HEK293 (cell line): Measurements from ENCODE around the gene PKD2L1.

ENCODE experiments used
- CTCF ChIA-PET: fragments of 350-600 bp; formaldehyde crosslinking; extraction: SDS; loops from one replicate; lab custom pipeline; 2021; ENCODE audit warnings: antibody characterized with exemption; lab: Yijun Ruan, JAX
- POLR2A ChIA-PET: fragments of 300-600 bp; formaldehyde crosslinking; extraction: SDS; loops from one replicate; lab custom pipeline; 2020; ENCODE audit warnings: antibody characterized with exemption, inconsistent platforms; lab: Yijun Ruan, JAX
- H3K27ac ChIP-seq: fragments of 200-500 bp; sonication (Bioruptor generic); 2 replicates; pipeline ENCODE4 v1.5.1; 2014; ENCODE audit warnings: low read depth, low read length, control low read depth, inconsistent platforms; ENCODE audit errors: extremely low read depth
- H3K36me3 ChIP-seq, 2 experiments: fragments of 200-500 bp in 1 of 2; sonication (Bioruptor generic) in 1 of 2; 1 replicate in 1 of 2; 2 replicates in 1 of 2; pipeline ENCODE4 v1.5.1; 2014 to 2017; ENCODE audit warnings: inconsistent platforms in 2 of 2, low read length in 2 of 2; ENCODE audit not compliant: control insufficient read depth in 2 of 2, insufficient read depth in 1 of 2
- H3K4me1 ChIP-seq: fragments of 200-500 bp; sonication (Bioruptor generic); 2 replicates; pipeline ENCODE4 v1.5.1; 2014; ENCODE audit warnings: mild to moderate bottlenecking, low read length, inconsistent platforms; ENCODE audit not compliant: control insufficient read depth, insufficient read depth
- H3K4me3 ChIP-seq: 2 replicates; pipeline ENCODE4 v1.5.1; 2011; ENCODE audit warnings: low read depth, mild to moderate bottlenecking, control low read depth, low read length, moderate library complexity
- H3K9me3 ChIP-seq: fragments of 200-500 bp; sonication (Bioruptor generic); 2 replicates; pipeline ENCODE4 v1.5.1; 2014; ENCODE audit warnings: low read depth, low read length, inconsistent platforms; ENCODE audit not compliant: control insufficient read depth, insufficient read depth
- EGR2 ChIP-seq: fragments of 450-650 bp; formaldehyde crosslinking; IDR thresholded peaks from 2 replicates; pipeline ENCODE4 v1.5.1; 2016; ENCODE audit warnings: low read depth, missing biosample characterization, missing genetic modification characterization
- HOXD13 ChIP-seq: sonication (generic); formaldehyde crosslinking; IDR thresholded peaks from 2 replicates; pipeline ENCODE4 v1.8.0; 2022; ENCODE audit warnings: missing genetic modification reagents, borderline replicate concordance
- KLF1 ChIP-seq: fragments of 450-650 bp; formaldehyde crosslinking; IDR thresholded peaks from 2 replicates; pipeline ENCODE4 v1.5.1; 2016; ENCODE audit warnings: missing biosample characterization, missing genetic modification characterization
- SALL2 ChIP-seq: fragments of 450-650 bp; formaldehyde crosslinking; IDR thresholded peaks from 2 replicates; pipeline ENCODE4 v1.5.0; 2017; ENCODE audit warnings: missing biosample characterization, mild to moderate bottlenecking, missing genetic modification characterization, borderline replicate concordance
- SP7 ChIP-seq: fragments of 450-650 bp; formaldehyde crosslinking; IDR thresholded peaks from 2 replicates; pipeline ENCODE4 v1.5.1; 2016; ENCODE audit warnings: missing biosample characterization, missing genetic modification characterization
- YY1 ChIP-seq: fragments of 450-650 bp; formaldehyde crosslinking; IDR thresholded peaks from 2 replicates; pipeline ENCODE4 v1.5.1; 2018; ENCODE audit warnings: missing biosample characterization, missing genetic modification characterization
- ZBTB1 ChIP-seq: fragments of 450-650 bp; formaldehyde crosslinking; IDR thresholded peaks from 2 replicates; pipeline ENCODE4 v1.5.1; 2016; ENCODE audit warnings: missing biosample characterization, missing genetic modification characterization
- ZBTB20 ChIP-seq: fragments of 450-650 bp; formaldehyde crosslinking; IDR thresholded peaks from 2 replicates; pipeline ENCODE4 v1.5.1; 2016; ENCODE audit warnings: missing biosample characterization, missing genetic modification characterization
- ZFP41 ChIP-seq: fragments of 450-650 bp; formaldehyde crosslinking; IDR thresholded peaks from 2 replicates; pipeline ENCODE4 v1.5.1; 2016; ENCODE audit warnings: missing biosample characterization, missing genetic modification characterization, borderline replicate concordance
- ZNF10 ChIP-seq: fragments of 450-650 bp; formaldehyde crosslinking; IDR thresholded peaks from 2 replicates; pipeline ENCODE4 v1.5.1; 2017; ENCODE audit warnings: missing biosample characterization, missing genetic modification characterization
- ZNF138 ChIP-seq: fragments of 450-650 bp; formaldehyde crosslinking; IDR thresholded peaks from 2 replicates; pipeline ENCODE4 v1.5.1; 2016; ENCODE audit warnings: missing biosample characterization, missing genetic modification characterization, borderline replicate concordance
- ZNF140 ChIP-seq: fragments of 450-650 bp; formaldehyde crosslinking; IDR thresholded peaks from 2 replicates; pipeline ENCODE4 v1.5.1; 2016; ENCODE audit warnings: missing biosample characterization, missing genetic modification characterization
- ZNF174 ChIP-seq: fragments of 450-650 bp; formaldehyde crosslinking; IDR thresholded peaks from 2 replicates; pipeline ENCODE4 v1.5.0; 2017; ENCODE audit warnings: missing biosample characterization, mild to moderate bottlenecking, missing genetic modification characterization
- ZNF223 ChIP-seq: fragments of 450-650 bp; formaldehyde crosslinking; IDR thresholded peaks from 2 replicates; pipeline ENCODE4 v1.5.1; 2016; ENCODE audit warnings: missing biosample characterization, missing genetic modification characterization
- ZNF302 ChIP-seq: fragments of 450-650 bp; formaldehyde crosslinking; IDR thresholded peaks from 2 replicates; pipeline ENCODE4 v1.5.1; 2016; ENCODE audit warnings: missing biosample characterization, missing genetic modification characterization, low read depth
- ZNF341 ChIP-seq: fragments of 450-650 bp; formaldehyde crosslinking; IDR thresholded peaks from 2 replicates; pipeline ENCODE4; 2016; ENCODE audit warnings: low read depth, missing biosample characterization, missing genetic modification characterization
- ZNF48 ChIP-seq: fragments of 450-650 bp; formaldehyde crosslinking; IDR thresholded peaks from 2 replicates; pipeline ENCODE4 v1.5.1; 2016; ENCODE audit warnings: missing biosample characterization, missing genetic modification characterization
- ZNF623 ChIP-seq: fragments of 450-650 bp; formaldehyde crosslinking; IDR thresholded peaks from 2 replicates; pipeline ENCODE4 v1.5.1; 2016; ENCODE audit warnings: missing biosample characterization, missing genetic modification characterization
- ZNF626 ChIP-seq: fragments of 450-650 bp; sonication (Bioruptor Pico); formaldehyde crosslinking; IDR thresholded peaks from 2 replicates; pipeline ENCODE4 v1.5.1; 2018; ENCODE audit warnings: missing biosample characterization, missing genetic modification characterization, inconsistent platforms
- ZNF658 ChIP-seq: fragments of 450-650 bp; formaldehyde crosslinking; IDR thresholded peaks from 2 replicates; pipeline ENCODE4; 2016; ENCODE audit warnings: missing biosample characterization, missing genetic modification characterization
- ZNF701 ChIP-seq: fragments of 450-650 bp; formaldehyde crosslinking; IDR thresholded peaks from 2 replicates; pipeline ENCODE4 v1.5.1; 2016; ENCODE audit warnings: missing biosample characterization, missing genetic modification characterization
- ZNF768 ChIP-seq: fragments of 450-650 bp; formaldehyde crosslinking; IDR thresholded peaks from 2 replicates; pipeline ENCODE4 v1.5.1; 2018; ENCODE audit warnings: missing biosample characterization, mild to moderate bottlenecking, missing genetic modification characterization
- ZSCAN23 ChIP-seq: fragments of 450-650 bp; formaldehyde crosslinking; IDR thresholded peaks from 2 replicates; pipeline ENCODE4 v1.5.1; 2016; ENCODE audit warnings: missing biosample characterization, missing genetic modification characterization
- TF ChIP-seq, protein P1 (sequence below): fragments of 450-650 bp; formaldehyde crosslinking; IDR thresholded peaks from 2 replicates; pipeline ENCODE4 v1.5.1; 2017; ENCODE audit warnings: missing biosample characterization, missing genetic modification characterization
- TF ChIP-seq, protein P2 (sequence below): fragments of 450-650 bp; formaldehyde crosslinking; IDR thresholded peaks from 2 replicates; pipeline ENCODE4 v1.5.1; 2017; ENCODE audit warnings: missing biosample characterization, mild to moderate bottlenecking, missing genetic modification characterization, moderate library complexity
- TF ChIP-seq, protein P3 (sequence below): fragments of 450-650 bp; formaldehyde crosslinking; IDR thresholded peaks from 2 replicates; pipeline ENCODE4 v1.5.1; 2016; ENCODE audit warnings: missing biosample characterization, missing genetic modification characterization
- TF ChIP-seq, protein P4 (sequence below): fragments of 450-650 bp; formaldehyde crosslinking; IDR thresholded peaks from 2 replicates; pipeline ENCODE4 v1.5.1; 2017; ENCODE audit warnings: missing biosample characterization, missing genetic modification characterization
- TF ChIP-seq, protein P5 (sequence below): fragments of 450-650 bp; formaldehyde crosslinking; IDR thresholded peaks from 2 replicates; pipeline ENCODE4 v1.5.1; 2016; ENCODE audit warnings: missing biosample characterization, missing genetic modification characterization

PKD2L1 gene

DNA sequence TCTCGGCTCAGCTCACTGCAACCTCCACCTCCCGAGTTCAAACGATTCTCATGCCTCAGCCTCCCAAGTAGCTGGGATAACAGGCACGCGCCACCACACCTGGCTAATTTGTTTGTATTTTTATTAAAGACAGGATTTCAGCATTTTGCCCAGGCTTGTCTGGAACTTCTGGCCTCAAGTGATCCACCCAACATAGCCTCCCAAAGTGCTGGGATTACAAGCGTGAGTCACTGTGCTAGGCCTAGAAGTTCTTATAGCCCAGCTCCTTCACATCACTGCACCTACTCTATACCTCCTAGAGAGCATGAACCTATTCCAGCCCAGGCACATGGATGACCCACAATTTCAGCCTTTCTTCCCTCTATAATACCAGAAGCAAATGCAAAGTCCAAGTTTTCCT, 42.3 kb downstream of the PKD2L1 start:
- H3K27ac ChIP-seq: no peak overlapping the region
- ChIA-PET CTCF (no interaction called here), POLR2A (no interaction called here)
- no peaks in the 10 kb centered on the region; the same call in 1 of the 2 replicates for H3K4me1 ChIP-seq
- H3K36me3 ChIP-seq: peaks cover 12 to 16% of the 10 kb centered on the region in 2 experiments
- TF ChIP-seq, protein P1, sequence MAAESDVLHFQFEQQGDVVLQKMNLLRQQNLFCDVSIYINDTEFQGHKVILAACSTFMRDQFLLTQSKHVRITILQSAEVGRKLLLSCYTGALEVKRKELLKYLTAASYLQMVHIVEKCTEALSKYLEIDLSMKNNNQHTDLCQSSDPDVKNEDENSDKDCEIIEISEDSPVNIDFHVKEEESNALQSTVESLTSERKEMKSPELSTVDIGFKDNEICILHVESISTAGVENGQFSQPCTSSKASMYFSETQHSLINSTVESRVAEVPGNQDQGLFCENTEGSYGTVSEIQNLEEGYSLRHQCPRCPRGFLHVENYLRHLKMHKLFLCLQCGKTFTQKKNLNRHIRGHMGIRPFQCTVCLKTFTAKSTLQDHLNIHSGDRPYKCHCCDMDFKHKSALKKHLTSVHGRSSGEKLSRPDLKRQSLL (tag by site-specific recombination): no peak
- no peak for TF ChIP-seq ZNF701 (tag by site-specific recombination)
- TF ChIP-seq ZNF174 (tag by site-specific recombination): no peak
- no peak for TF ChIP-seq EGR2
- no peak for TF ChIP-seq ZNF10
- TF ChIP-seq ZNF138 (tag by site-specific recombination): no peak
- no peaks in the 10 kb centered on the region for H3K9me3 ChIP-seq
- H3K4me3 ChIP-seq: no peak overlapping the region

DNA sequence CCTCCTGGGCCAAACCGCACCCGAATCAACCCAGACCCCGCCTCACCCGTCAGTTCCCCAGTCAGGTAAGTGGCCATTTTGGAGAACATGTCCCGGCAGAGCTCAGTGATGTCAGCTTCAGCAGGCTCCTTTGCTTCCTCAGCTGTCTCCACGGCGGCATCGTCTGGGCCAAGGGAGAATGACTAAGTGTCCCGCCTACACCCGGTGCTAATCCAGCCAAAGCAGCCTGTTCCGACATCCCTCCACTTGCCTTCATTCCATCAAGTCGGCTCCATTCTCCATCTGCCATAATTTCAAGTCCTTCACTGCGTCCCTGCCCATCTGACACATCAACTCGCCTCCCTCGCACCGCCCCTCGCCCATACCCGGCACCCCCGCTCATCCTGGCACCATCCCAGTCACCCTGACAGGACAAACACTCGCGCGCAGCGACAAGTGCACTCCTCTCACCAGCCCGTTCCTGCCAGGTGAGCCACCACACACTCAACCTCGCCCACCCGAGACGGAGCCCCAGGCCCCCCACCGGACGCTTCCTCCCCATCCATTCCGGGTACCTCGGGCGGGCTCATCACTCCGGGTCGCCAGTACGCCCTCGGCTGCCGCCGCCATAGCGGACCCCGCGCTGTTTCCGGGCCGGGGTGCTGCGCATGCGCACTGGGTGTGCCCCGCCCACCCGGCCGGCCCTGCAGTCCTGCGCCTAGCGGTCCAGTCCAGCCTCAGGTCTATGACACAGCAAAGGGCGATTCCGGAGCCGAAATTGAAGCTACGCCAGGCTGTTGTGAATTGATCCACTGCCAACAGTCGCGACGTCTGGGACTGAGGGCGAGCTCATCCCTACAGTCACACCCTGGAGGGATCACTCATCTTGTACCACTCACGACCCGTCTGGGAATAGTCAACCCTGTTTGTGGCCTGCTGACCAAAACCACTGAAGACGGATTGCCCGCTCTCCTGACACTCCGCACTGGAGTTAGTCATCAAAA, 43.7 kb downstream of the PKD2L1 start, which contains the start of gene BLOC1S2:
Gene BLOC1S2 (minus strand): TSS at position 630 of the 983 bp plus-strand sequence. CDS start 21 bp downstream, at position 609.
- CTCF ChIA-PET: interaction anchor here (0.7 to 0.9 kb wide), 2 partner anchors 233 to 604 kb away, joined by 3 read pairs; no protein-coding TSS in a partner anchor
- TF ChIP-seq ZNF626 (tag by site-specific recombination): no peak
- TF ChIP-seq ZNF223 (tag by site-specific recombination): no peak
- TF ChIP-seq ZBTB20: peak; percentile 97
- 0 out of 2 replicates have a peak, but pooled peaks have one; percentile 47 for TF ChIP-seq ZSCAN23 (tag by site-specific recombination)
- no peak for TF ChIP-seq SALL2 (tag by site-specific recombination)
- TF ChIP-seq, protein P2, sequence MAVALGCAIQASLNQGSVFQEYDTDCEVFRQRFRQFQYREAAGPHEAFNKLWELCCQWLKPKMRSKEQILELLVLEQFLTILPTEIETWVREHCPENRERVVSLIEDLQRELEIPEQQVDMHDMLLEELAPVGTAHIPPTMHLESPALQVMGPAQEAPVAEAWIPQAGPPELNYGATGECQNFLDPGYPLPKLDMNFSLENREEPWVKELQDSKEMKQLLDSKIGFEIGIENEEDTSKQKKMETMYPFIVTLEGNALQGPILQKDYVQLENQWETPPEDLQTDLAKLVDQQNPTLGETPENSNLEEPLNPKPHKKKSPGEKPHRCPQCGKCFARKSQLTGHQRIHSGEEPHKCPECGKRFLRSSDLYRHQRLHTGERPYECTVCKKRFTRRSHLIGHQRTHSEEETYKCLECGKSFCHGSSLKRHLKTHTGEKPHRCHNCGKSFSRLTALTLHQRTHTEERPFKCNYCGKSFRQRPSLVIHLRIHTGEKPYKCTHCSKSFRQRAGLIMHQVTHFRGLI (tag by site-specific recombination): 0 out of 2 replicates have a peak, but pooled peaks have one; percentile 9
- TF ChIP-seq SP7 (tag by site-specific recombination): peak; percentile 95
- TF ChIP-seq, protein P3, sequence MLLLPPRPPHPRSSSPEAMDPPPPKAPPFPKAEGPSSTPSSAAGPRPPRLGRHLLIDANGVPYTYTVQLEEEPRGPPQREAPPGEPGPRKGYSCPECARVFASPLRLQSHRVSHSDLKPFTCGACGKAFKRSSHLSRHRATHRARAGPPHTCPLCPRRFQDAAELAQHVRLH (tag by site-specific recombination): peak; percentile 83; the same call in 1 of the 2 replicates
- TF ChIP-seq ZBTB1: no peak
- TF ChIP-seq, protein P4, sequence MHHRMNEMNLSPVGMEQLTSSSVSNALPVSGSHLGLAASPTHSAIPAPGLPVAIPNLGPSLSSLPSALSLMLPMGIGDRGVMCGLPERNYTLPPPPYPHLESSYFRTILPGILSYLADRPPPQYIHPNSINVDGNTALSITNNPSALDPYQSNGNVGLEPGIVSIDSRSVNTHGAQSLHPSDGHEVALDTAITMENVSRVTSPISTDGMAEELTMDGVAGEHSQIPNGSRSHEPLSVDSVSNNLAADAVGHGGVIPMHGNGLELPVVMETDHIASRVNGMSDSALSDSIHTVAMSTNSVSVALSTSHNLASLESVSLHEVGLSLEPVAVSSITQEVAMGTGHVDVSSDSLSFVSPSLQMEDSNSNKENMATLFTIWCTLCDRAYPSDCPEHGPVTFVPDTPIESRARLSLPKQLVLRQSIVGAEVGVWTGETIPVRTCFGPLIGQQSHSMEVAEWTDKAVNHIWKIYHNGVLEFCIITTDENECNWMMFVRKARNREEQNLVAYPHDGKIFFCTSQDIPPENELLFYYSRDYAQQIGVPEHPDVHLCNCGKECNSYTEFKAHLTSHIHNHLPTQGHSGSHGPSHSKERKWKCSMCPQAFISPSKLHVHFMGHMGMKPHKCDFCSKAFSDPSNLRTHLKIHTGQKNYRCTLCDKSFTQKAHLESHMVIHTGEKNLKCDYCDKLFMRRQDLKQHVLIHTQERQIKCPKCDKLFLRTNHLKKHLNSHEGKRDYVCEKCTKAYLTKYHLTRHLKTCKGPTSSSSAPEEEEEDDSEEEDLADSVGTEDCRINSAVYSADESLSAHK (tag by site-specific recombination): no peak; the same call in 1 of the 2 replicates
- TF ChIP-seq YY1 (tag by site-specific recombination): peak; percentile 93
- no peak; the same call in 1 of the 2 replicates for TF ChIP-seq ZNF10
- TF ChIP-seq ZNF623 (tag by site-specific recombination): no peak
- TF ChIP-seq, protein P5, sequence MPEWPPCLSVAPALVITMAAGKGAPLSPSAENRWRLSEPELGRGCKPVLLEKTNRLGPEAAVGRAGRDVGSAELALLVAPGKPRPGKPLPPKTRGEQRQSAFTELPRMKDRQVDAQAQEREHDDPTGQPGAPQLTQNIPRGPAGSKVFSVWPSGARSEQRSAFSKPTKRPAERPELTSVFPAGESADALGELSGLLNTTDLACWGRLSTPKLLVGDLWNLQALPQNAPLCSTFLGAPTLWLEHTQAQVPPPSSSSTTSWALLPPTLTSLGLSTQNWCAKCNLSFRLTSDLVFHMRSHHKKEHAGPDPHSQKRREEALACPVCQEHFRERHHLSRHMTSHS (tag by site-specific recombination): peak; percentile 42; the same call in 1 of the 2 replicates
- peak; percentile 98 for TF ChIP-seq ZNF341 (tag by site-specific recombination)
- TF ChIP-seq ZNF658 (tag by site-specific recombination): no peak
- peak; percentile 85 for TF ChIP-seq KLF1 (tag by site-specific recombination)
- TF ChIP-seq ZNF48 (tag by site-specific recombination): no peak
- TF ChIP-seq ZNF768 (tag by site-specific recombination): no peak; the same call in 1 of the 2 replicates
- TF ChIP-seq ZNF302 (tag by site-specific recombination): peak; percentile 47; the same call in 1 of the 2 replicates
- TF ChIP-seq HOXD13 (CRISPR knock-in tag): no peak
- no peak for TF ChIP-seq ZNF140 (tag by site-specific recombination)
- TF ChIP-seq ZFP41 (tag by site-specific recombination): no peak

More for the DNA sequence above, 43.7 kb downstream of the PKD2L1 start, which contains the start of gene BLOC1S2:
- POLR2A ChIA-PET: interaction anchor here (0.6 to 1.6 kb wide), 9 partner anchors 13 to 528 kb away, joined by 3 to 8 read pairs (median 4); partner anchors contain the start of gene SCD
- H3K4me3 ChIP-seq: peak within 1 kb of the TSS; percentile 74
- peak within 1 kb of the TSS; percentile 88 for H3K27ac ChIP-seq
- H3K36me3 ChIP-seq: peaks cover 21 to 28% of the 10 kb centered on the region in 2 experiments
- no peaks in the 10 kb centered on the region for H3K9me3 ChIP-seq
- no peaks in the 10 kb centered on the region; the same call in 1 of the 2 replicates for H3K4me1 ChIP-seq
